Measurements from ENCODE around the gene RASGRP1. TPM values are rescaled to one million over a fixed set of nuclear protein-coding genes. Genes with fewer than 3 reads are reported as not detected.

The RASGRP1 gene
- total RNA-seq (2014; rRNA removed; shearing (Covaris generic)): 1.4 and 1.9 TPM in 2 replicates

DNA sequence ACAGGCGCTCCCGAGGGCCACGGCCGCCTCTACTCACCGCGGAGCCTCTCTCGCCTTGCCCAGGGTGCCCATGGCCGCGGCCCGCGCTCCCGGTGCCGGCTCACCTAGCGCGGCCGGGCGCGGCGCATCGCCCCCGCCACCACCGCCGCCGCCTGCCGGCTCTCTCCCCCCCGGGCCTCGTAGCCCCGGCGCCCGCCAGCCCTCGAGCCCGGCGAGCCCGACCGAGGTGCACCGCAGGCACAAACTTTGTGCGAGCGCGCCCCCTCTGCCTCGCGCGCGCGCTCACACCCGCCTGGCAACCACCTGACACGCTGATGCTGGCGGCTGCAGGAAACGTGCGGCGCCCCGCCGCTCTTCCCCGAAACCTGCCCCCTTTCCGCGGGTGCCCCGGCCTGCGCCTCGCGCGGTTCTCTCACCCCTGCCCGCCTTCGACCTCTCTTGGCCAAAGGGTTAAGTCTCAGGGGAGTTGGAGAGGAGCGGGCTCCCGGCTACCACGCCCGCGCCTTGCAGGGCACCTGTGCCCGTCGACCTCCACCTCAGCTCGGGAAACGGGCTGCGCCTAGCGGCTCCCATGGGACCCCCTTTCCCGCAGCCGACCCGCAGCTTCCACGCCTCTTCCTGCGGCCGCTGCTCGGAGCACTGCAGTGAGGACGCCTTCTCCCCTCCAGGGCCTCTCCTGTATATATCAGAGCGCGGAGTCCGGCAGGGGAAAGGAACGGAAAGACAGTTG is at the start of gene RASGRP1:
Gene RASGRP1 (minus strand): TSS at position 258 of the 730 bp plus-strand sequence. CDS start 186 bp downstream, at position 72.
- H3K36me3 ChIP-seq: no peaks in the 10 kb centered on the region
- H3K4me1 ChIP-seq: no peaks in the 10 kb centered on the region
- H3K9me3 ChIP-seq (replicated peaks): no peaks in the 10 kb centered on the region
- peak within 1 kb of the TSS; percentile 61 for H3K4me3 ChIP-seq
- no peak within 1 kb of the TSS for H3K27ac ChIP-seq
- DNase-seq: peak; percentile 57 to 69
- peaks cover 4% of the 10 kb centered on the region; the same call in 1 of the 2 replicates for H3K27me3 ChIP-seq

DNA sequence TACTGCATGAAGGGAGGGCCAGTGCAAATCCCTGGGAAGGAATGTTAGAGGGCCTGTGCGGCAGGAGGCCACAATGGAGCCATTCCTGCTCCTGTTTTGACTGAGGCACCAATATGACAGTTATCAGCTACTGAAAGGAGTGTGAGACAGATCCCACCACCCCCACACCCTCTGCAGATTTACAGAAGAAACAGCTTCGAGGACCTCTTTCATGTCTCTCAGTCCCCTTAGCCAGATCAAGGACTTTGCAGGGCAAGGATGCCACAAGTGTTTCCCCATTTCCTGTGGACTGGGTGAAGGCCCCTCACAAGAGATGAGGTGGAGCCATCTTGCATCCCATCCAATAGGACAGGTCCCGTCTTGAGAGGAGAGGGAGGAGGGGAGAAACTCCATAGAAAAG is 48.5 kb upstream of the RASGRP1 start:
- no peak for DNase-seq
- Histone ChIP-seq H3K9me3 (replicated peaks) (no peaks in the 10 kb centered on the region), H3K27me3 (0 out of 2 replicates have a peak, but pooled peaks cover 4% of the 10 kb centered on the region), H3K4me1 (no peaks in the 10 kb centered on the region), H3K27ac (no peak overlapping the region), H3K4me3 (no peak overlapping the region), H3K36me3 (no peaks in the 10 kb centered on the region)

DNA sequence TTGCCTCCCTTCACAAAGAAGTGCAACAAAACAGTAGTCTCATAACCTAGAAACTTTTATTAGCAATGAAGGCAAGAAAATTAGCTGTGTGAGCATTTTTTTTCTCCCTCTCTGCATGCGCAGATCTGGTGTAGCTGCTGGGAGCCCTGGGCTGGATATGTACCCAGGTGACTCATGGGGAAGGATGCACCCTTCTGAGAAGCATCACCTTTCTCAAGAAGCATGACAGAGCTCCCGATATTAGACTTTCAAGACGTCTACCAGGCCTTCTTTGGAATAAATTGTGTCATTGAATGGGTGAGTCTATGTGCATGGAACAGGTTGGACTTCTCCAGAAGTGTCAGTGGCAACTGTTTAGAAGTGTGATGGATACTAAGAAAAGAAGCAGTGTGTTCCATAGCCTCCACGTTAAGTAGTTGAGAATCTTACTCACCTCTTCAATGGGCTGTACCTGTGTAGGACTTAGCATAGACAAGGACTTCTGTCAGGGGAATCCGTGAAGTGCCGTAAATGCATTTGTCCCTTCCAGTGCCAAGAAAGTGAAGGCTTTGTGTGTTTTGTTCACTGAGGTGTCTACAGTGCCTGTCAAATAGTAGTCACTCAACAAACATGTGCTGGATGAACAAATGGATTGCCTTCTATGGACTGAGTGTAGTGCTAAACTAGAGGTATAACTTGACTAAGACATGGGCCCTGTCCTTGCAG is 47.7 kb upstream of the RASGRP1 start:
- no peaks in the 10 kb centered on the region for H3K36me3 ChIP-seq
- 0 out of 2 replicates have a peak, but pooled peaks cover 4% of the 10 kb centered on the region for H3K27me3 ChIP-seq
- H3K4me1 ChIP-seq: no peaks in the 10 kb centered on the region
- no peaks in the 10 kb centered on the region for H3K9me3 ChIP-seq (replicated peaks)
- no peak for DNase-seq
- no peak overlapping the region for H3K4me3 ChIP-seq
- H3K27ac ChIP-seq: no peak overlapping the region

DNA sequence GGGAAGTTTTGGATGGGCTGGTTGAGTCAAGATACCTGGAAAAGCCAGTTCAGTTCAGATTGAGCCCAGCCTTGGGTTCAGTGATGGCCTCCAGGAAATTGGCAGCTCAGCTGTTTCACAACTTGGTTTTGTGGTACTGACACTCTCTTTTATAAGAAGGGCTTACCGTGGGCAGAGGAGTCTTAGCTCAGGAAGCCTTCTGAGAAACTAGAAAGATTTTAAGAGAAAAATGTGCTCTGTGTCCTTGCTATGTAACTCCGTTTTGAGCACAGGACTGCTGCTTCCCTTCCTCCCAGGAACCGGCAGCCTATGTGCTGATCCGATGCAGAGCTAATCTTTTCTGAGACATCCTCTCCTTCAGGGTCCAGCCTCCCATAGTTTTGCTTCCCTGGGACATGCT is 46.6 kb upstream of the RASGRP1 start:
- H3K27ac ChIP-seq: no peak overlapping the region
- no peaks in the 10 kb centered on the region for H3K4me1 ChIP-seq
- H3K9me3 ChIP-seq (replicated peaks): no peaks in the 10 kb centered on the region
- no peak for DNase-seq
- no peaks in the 10 kb centered on the region for H3K36me3 ChIP-seq
- no peaks in the 10 kb centered on the region for H3K27me3 ChIP-seq
- no peak overlapping the region for H3K4me3 ChIP-seq

DNA sequence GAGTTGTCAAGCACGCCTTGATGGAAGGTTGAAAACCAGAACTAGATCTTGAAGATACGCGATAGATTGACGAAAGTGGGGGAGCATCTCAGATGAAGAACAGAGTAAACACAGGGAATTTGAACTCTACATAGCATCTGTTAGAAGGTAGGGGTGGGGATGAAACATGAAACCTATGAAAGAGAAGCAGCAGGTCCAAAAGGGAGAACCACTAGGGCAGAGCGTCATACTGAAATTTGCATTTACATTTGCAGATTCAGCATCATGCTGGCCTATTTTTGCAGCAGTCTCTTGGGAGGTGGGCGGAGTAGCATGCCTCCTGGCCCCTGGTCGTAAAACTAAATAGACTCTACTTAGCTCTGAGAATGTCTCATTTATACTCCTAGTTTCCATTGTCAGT is 46.1 kb upstream of the RASGRP1 start:
- no peak overlapping the region for H3K27ac ChIP-seq
- H3K4me3 ChIP-seq: no peak overlapping the region
- DNase-seq: no peak
- H3K4me1 ChIP-seq: no peaks in the 10 kb centered on the region
- no peaks in the 10 kb centered on the region for H3K27me3 ChIP-seq
- H3K9me3 ChIP-seq (replicated peaks): no peaks in the 10 kb centered on the region
- H3K36me3 ChIP-seq: no peaks in the 10 kb centered on the region

DNA sequence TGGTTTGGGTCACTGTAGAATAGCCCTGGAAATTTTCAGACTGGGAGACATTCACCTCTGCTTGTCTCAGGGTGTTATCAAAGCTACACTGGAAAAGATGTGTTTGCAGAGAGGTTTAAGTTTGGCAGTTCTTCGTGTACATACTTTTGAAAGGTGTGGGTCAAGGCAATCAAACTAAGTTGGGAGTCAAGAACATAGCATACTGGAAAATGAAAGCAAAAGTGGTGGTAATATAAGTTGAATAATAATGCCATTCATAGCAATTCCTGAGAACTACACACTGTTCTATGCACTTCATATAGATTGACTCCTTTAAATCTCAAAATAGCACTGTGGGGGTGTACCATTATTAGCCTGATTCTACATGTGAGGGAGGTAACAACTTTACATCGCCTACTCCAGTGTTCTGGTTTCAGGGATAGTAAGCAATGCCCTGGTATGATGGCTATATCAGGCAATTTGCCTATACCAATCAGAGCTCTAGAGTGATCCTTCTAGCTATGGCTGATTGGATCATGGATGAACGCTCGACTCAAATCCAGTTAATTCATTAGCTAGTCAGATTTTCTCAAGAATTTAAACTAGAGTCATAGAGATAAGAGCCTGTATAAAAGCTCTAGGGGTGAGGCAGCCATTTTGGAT is 44.6 kb upstream of the RASGRP1 start:
- no peaks in the 10 kb centered on the region for H3K27me3 ChIP-seq
- DNase-seq: no peak
- H3K4me1 ChIP-seq: no peaks in the 10 kb centered on the region
- H3K4me3 ChIP-seq: no peak overlapping the region
- H3K9me3 ChIP-seq (replicated peaks): no peaks in the 10 kb centered on the region
- no peak overlapping the region for H3K27ac ChIP-seq
- H3K36me3 ChIP-seq: no peaks in the 10 kb centered on the region

DNA sequence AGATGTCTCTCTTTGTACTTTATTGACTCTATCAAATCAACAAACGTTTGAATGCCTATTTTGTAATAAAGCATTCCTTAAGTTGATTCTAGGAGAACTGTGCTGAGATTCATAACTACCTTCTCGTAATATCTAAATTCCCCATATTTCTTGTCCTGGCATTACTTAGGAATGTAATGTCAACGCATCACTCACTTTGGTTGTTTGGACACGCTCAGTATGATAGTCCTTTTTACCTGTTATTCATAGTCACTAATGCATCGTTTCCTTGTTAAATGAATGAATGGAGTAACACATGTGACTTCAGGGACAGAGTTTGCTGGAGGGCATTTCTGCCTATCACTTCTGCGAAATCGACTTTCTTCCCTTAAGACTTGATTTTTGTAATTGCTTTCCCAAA is 44.1 kb upstream of the RASGRP1 start:
- H3K27me3 ChIP-seq: no peaks in the 10 kb centered on the region
- no peak for DNase-seq
- no peak overlapping the region for H3K27ac ChIP-seq
- H3K4me3 ChIP-seq: no peak overlapping the region
- no peaks in the 10 kb centered on the region for H3K9me3 ChIP-seq (replicated peaks)
- H3K4me1 ChIP-seq: no peaks in the 10 kb centered on the region
- no peaks in the 10 kb centered on the region for H3K36me3 ChIP-seq

DNA sequence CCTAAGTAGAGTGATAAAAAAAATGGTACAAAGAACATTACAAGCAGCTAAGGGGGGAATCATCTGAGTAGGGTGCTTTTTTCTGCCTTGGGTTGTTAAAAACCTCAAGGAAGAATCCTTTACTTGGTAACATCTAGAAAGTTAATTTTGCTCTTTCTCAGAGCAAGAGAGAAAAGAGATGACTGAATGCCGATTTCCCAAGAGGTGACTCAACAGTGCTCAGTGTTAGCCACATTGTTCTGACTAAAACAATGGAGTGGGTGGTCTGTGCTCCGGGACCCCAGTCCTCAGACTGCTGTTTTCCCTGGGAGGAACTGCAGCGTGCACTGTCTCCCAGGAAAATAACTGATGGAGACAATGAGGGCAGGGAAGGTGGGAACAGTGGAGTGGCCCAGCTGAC is 41.1 kb upstream of the RASGRP1 start:
- Histone ChIP-seq H3K4me1 (no peaks in the 10 kb centered on the region), H3K27me3 (peaks cover 3% of the 10 kb centered on the region; the same call in 1 of the 2 replicates), H3K9me3 (replicated peaks) (no peaks in the 10 kb centered on the region), H3K27ac (no peak overlapping the region), H3K4me3 (no peak overlapping the region), H3K36me3 (no peaks in the 10 kb centered on the region)
- DNase-seq: no peak

DNA sequence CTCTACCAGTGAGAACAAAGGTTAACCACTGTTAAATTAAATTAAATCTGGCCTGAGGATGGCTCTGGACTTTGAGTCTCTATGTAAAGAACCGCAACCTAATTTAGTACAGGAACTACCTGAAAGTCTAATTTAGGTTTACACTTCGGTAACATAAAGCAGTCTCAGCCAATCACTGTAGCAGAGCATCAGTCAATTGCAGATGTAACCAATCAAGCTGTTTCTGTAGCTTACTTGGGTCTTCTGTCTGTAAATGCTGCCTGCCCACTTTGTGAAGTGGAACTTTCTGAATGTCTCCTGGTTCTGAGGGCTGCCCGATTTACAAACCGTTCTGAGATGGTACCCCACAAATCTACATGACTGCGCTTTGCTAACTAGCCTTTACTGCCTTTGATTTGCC is 39.1 kb upstream of the RASGRP1 start:
- no peaks in the 10 kb centered on the region for H3K36me3 ChIP-seq
- no peak overlapping the region for H3K4me3 ChIP-seq
- DNase-seq: no peak
- peaks cover 3% of the 10 kb centered on the region; the same call in 1 of the 2 replicates for H3K27me3 ChIP-seq
- no peaks in the 10 kb centered on the region for H3K4me1 ChIP-seq
- no peak overlapping the region for H3K27ac ChIP-seq
- no peaks in the 10 kb centered on the region for H3K9me3 ChIP-seq (replicated peaks)

DNA sequence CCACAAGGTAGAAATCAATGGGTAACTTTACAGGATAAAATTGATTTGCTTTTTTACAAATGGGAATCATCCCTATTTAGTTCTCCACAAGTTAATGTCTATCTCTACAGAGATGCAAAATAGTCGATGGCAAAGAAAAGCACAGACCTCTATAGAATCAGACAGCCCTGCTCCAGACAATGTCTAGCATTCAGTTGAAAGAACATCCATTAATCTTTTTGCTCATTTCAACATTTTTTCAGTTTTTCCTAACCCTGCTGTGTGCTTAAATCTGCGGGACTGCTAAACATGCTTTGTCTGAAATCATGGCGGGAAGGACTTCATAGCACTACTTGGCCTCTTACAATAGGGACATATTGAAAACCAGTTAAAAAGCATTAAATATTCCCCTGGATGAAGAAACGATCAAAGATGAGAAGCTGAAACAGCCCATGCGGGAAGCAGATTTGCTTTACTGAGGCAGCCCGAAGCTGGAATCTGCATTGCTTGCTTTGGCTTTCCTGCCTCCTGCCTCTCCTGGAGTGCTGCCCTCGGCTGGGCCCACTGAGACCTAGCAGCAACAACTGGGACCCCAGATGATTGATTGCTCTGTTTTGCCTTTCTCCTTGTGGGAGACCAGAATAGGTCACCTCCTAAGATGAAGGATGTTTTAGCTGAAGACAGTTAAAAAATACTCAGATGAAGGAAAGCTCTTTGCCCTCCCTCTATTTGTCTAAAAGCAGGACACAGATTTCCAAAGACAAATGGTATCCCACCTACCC is 38.5 kb upstream of the RASGRP1 start:
- Histone ChIP-seq H3K4me3 (no peak overlapping the region), H3K4me1 (no peaks in the 10 kb centered on the region), H3K9me3 (replicated peaks) (no peaks in the 10 kb centered on the region), H3K27me3 (peaks cover 3% of the 10 kb centered on the region; the same call in 1 of the 2 replicates), H3K27ac (no peak overlapping the region), H3K36me3 (no peaks in the 10 kb centered on the region)
- no peak for DNase-seq

DNA sequence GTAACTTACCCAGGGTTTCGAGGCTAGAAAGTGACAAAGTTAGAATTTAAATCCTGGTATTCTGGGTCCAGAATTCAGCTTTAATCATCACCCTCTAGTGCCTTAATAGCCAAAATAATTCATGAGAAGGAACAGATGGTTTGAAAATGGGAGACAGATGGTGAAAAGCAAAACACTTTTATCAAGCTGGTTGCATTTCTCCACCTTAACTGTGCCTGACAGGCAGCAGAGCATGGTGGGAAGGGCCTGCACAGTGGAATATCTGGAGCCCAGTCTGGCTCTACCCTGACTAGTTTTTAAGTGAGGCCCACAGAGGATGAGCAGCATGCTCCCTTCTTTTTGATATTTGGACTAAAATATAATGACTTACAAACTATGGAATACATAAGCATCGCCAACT is 35.6 kb upstream of the RASGRP1 start:
- H3K4me3 ChIP-seq: no peak overlapping the region
- no peak overlapping the region for H3K27ac ChIP-seq
- DNase-seq: no peak
- peaks cover 3% of the 10 kb centered on the region; the same call in 1 of the 2 replicates for H3K27me3 ChIP-seq
- H3K9me3 ChIP-seq (replicated peaks): no peaks in the 10 kb centered on the region; the same call in 1 of the 2 replicates
- no peaks in the 10 kb centered on the region for H3K4me1 ChIP-seq
- H3K36me3 ChIP-seq: no peaks in the 10 kb centered on the region

DNA sequence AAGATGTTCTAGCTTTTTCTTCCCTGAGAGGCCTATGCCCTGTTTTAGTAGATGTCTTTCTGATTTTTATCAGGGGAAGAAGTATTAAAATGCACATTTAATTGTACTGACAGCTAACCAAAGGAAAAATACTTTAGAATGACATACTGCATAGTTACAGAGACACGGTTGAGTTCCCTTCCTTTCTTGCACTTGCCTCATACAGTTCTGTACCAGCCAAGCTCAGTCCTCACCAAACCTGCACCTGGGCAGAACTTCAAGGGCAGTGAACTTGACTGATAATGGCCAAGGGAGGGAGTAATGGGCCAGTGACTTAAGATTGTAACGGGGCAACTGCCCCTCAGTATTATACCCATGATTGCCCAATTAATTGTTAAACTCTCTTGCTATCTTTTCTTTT is 34.1 kb upstream of the RASGRP1 start:
- H3K9me3 ChIP-seq (replicated peaks): no peaks in the 10 kb centered on the region; the same call in 1 of the 2 replicates
- H3K27me3 ChIP-seq: peaks cover 3% of the 10 kb centered on the region; the same call in 1 of the 2 replicates
- H3K4me1 ChIP-seq: no peaks in the 10 kb centered on the region
- H3K36me3 ChIP-seq: no peaks in the 10 kb centered on the region
- no peak overlapping the region for H3K27ac ChIP-seq
- DNase-seq: no peak
- H3K4me3 ChIP-seq: no peak overlapping the region

DNA sequence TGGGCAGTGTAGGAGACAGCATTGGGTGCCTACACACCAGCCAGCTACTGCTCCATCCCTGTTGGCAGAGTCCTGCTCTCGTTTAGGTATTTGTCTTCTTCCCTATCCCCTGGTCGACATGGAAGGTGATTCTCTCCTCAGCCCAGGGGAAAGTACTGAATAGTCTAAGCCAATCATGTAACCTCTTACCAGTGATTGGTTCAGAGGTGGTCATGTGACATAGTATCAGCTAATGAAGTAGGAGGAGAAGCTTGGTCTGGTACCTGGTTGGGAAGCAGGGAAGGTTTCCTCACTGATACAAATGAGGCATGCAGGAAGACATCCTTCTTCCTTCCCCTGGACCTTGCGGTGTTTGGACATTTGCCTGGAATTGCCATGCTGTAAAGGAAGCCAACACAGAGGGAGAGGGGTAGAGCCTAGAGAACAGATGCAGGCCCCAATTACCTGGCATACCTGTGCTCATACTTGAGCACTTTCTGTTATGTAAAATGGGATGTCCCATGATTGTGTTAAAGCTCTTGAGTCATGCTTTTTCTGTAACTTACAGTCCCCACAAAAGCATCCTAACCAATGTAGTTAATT is 32.7 kb upstream of the RASGRP1 start:
- Histone ChIP-seq H3K9me3 (replicated peaks) (no peaks in the 10 kb centered on the region; the same call in 1 of the 2 replicates), H3K4me1 (no peaks in the 10 kb centered on the region), H3K4me3 (no peak overlapping the region), H3K27ac (no peak overlapping the region), H3K27me3 (peaks cover 1% of the 10 kb centered on the region; the same call in 1 of the 2 replicates), H3K36me3 (no peaks in the 10 kb centered on the region)
- DNase-seq: no peak

DNA sequence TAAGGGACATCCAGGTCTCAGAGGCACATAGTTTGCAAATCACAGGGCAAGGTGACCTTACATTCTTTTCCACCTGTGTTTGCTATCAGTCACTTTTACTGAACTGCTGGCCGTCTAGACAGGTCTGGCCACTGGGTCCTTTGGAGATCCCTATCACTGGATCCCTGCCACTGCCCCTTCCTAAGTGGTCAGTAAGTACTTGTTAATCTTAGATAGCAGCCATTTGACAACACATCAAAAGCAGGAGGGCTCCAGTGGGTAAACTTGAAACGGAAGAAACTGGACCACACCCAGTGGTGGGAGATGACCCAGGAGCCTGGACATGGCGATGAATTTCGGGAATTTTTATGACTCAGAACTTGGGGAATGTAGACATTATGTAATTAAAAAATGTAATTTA is 28.9 kb upstream of the RASGRP1 start:
- no peaks in the 10 kb centered on the region; the same call in 1 of the 2 replicates for H3K9me3 ChIP-seq (replicated peaks)
- DNase-seq: no peak
- no peak overlapping the region for H3K27ac ChIP-seq
- H3K4me3 ChIP-seq: no peak overlapping the region
- H3K4me1 ChIP-seq: no peaks in the 10 kb centered on the region
- H3K36me3 ChIP-seq: no peaks in the 10 kb centered on the region
- H3K27me3 ChIP-seq: no peaks in the 10 kb centered on the region; the same call in none of the 2 replicates
